Esophagus squamous epithelium (tissue), 4 donors: Measurements from ENCODE around the gene NELL1.

Source experiments
- POLR2A ChIP-seq, 4 donors: fragments of 450-650 bp; IDR thresholded peaks; one replicate each; pipeline ENCODE4 v1.6.1; 2017; ENCODE audit warnings: antibody characterized with exemption in 4 of 4, mild to moderate bottlenecking in 4 of 4, moderate library complexity in 3 of 4
- TF ChIP-seq, protein P1 (sequence below), 6 experiments: fragments of 450-650 bp in 4 of 6; fragments of 200-600 bp in 2 of 6; sonication (generic) in 2 of 6; IDR thresholded peaks; one replicate each; pipeline ENCODE4 v1.5.1; 2016 to 2019; ENCODE audit warnings: antibody characterized with exemption in 6 of 6, mild to moderate bottlenecking in 4 of 6, moderate library complexity in 4 of 6

DNA sequence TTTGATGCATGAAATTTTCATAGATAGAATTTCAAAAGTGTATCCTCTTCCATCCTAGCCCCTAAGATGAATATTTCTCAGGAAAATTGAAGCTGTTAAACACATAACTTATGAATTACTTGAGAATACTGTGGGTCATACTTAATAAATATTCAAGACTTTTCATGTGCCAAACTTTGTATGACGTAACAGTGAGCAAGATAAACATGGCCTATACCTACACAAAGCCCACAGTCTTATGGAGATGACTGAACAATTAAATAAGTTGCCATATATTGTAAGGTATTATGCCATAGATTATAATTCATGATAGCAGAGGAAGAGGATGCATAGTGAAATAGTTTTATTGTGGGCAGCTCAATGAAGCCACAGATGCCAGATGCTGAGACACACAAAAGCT is 902.8 kb downstream of the NELL1 start:
- TF ChIP-seq, protein P1, sequence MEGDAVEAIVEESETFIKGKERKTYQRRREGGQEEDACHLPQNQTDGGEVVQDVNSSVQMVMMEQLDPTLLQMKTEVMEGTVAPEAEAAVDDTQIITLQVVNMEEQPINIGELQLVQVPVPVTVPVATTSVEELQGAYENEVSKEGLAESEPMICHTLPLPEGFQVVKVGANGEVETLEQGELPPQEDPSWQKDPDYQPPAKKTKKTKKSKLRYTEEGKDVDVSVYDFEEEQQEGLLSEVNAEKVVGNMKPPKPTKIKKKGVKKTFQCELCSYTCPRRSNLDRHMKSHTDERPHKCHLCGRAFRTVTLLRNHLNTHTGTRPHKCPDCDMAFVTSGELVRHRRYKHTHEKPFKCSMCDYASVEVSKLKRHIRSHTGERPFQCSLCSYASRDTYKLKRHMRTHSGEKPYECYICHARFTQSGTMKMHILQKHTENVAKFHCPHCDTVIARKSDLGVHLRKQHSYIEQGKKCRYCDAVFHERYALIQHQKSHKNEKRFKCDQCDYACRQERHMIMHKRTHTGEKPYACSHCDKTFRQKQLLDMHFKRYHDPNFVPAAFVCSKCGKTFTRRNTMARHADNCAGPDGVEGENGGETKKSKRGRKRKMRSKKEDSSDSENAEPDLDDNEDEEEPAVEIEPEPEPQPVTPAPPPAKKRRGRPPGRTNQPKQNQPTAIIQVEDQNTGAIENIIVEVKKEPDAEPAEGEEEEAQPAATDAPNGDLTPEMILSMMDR (IDR thresholded peaks at IDR 0.05) = no peak
- TF ChIP-seq POLR2A (IDR thresholded peaks at IDR 0.05) = no peak
